Hematopoietic multipotent progenitor cell (in vitro differentiated cells): ENCODE measurements around the gene CLIC1. TPM values are rescaled to one million over a fixed set of nuclear protein-coding genes. Genes with fewer than 3 reads are reported as not detected.
A peak's percentile ranks its signal among the peaks of the same experiment; 100 is the strongest.
"Not testable (repeated sequence)": the region's sequence is repeated elsewhere in the genome, so short reads cannot be mapped to it uniquely, and the experiment has no call there.

Source experiments
- DNase-seq, 3 donors: peaks; one replicate each; pipeline ENCODE4 v3.0.0-alpha.2; 2011 to 2015; ENCODE audit warnings: low read depth in 2 of 3, low spot score in 2 of 3
- total RNA-seq: library from RNA; depleted of rRNA; stranded (reverse); fragments of >200 nt; gene quantifications from one replicate; pipeline ENCODE4 v1.2.3, GENCODE V29; 2012

CLIC1 gene
- total RNA-seq, 1 donor = 794 TPM

DNA sequence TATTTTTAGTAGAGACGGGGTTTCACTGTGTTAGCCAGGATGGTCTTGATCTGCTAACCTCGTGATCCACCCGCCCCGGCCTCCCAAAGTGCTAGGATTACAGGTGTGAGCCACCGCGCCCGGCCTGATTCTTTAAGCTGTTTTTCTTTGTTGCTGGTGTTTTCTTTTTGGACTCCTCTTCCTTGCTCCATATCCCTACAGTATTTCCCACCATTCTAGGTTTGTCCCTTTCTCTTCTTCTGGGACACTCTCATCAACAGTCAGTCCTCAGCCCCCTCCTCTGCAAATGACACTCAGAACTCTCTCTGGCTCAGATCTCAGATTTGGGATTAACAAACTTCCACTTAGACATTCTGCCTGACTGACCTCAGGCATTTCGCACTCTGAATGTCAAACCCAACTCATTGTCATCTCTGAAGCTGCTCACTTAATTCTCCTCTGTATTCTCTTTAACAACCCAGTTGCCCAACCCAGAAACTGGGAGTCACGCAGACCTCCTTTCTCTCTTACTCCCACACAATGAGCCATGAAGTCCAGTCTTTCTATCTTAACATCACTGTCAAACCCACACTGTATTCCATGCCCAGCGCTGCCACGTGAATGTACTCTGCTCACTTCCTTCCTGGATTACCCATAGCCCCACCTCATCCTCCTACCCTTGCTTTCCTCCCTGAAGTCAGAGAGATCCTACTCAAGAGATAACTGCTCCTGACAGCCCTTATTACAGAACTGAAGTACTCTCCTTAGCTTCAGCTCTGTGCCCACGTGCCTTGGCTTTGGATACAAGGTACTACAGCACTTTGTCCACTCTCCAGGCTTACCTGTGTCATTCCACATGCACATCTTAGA is 10.6 kb downstream of the CLIC1 start:
- peak in 1 of 3 donors; percentile 9 for DNase-seq

DNA sequence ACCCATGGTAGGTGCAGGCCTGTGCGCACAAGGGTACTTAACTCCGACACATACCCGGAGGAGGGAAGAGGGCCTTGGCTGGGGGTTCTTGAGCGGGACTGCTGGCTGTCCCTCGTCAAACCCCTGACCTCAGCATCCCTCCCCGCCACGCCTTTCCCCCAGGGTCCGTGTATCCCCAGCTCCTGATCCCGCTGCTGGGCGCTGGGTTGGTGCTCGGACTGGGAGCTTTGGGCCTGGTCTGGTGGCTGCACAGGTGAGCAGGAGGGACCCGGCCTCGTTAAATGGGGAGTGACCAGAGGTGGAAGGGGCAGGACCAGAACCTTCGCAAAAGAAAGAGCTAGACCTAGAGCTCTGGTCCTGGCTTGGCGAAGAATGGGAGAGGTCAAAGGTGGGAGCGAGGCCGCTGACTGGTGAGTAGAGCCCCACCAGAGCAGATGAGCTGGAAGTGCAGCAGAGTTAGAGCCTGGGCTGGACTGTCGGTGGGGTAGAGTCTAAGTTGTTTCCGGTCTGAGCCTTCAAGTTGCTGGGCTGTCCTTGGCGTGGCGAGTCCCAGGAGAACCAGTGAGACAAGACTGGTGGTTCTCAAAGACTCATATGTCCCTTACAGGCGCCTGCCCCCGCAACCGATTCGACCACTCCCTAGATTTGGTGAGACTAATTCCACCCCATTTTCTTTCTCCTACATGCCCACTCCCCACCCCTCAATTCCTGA is 12.2 kb downstream of the CLIC1 start:
- peak in 1 of 3 donors; percentile 14 for DNase-seq

DNA sequence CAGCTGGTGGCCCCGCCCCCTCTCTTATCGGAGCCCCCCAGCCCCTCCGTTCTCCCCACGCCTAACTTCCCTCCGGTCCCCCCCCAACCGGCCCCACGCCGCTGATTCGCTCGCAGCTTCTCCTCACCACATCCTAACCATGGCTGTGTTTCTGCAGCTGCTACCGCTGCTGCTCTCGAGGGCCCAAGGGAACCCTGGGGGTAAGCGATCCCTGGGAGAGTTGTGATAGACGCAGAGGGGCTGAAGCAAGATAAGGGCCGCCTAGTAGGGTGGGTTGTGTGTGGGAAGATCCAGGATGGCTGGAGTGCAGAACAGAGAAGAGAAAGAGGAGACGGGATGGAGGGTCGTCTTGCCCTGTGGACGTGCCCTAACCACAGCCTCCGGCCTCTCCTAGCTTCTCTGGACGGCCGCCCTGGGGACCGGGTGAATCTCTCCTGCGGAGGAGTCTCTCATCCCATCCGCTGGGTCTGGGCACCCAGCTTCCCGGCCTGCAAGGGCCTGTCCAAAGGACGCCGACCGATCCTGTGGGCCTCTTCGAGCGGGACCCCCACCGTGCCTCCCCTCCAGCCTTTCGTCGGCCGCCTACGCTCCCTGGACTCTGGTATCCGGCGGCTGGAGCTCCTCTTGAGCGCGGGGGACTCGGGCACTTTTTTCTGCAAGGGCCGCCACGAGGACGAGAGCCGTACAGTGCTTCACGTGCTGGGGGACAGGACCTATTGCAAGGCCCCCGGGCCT is 12.9 kb downstream of the CLIC1 start, which contains the start of gene MPIG6B:
Gene MPIG6B (plus strand): TSS at position 129 of the 735 bp plus-strand sequence. CDS start 11 bp downstream, at position 140.
- peak in 2 of 3 donors; percentile 58 to 76 for DNase-seq

DNA sequence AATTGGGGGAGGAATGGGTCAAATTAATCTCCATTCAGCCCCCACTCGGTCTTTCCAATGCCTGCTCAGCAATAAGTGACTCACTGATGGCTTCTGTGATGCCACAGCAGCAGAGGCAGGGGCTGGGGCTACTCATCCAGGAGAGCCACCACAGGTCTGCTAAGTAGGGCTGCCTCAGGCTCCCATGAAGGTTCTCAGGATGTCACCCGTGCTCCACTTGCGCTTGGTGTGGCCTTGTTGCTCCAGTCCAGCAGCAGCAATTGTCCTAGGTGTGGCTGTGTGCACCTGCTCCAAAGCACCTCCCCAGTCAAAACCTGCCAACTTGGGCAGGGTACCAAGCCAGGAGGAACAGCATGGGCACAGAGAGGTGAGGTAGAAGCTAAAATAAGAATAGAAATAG is 14.2 kb downstream of the CLIC1 start:
- DNase-seq = no peak

DNA sequence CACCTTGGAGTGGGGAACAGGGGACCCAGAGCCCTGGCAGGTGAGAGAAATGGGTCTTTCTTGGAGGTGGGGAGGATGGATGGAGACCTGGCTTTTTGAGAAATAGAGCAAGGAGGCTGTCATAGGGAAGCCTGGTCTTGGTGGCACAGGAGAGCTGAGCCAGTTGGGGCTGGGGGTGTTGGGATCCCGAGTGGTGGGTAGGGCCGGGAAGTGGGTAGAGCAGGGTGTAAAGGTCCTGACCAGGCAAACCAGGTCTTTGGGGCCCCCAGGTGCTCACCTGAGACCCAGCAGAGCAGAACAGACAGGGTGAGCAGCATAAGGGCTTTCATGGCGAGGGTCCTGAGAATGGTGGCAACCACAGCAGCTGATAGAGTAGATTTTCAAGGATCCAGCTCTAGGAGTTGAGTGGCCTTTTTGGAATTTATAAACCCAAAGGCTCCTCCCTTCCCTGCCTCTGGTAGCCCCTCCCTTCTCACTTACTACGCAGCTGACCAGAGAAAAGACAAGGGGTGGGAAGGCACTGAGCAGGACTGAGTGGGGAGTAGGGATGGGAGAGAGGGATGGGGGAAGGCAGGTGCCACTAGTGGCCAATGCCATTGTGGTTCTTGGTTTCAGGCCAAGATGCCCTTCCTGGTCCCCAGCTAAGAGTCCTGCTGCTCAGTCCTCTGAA is 14.8 kb downstream of the CLIC1 start, which contains the start of gene LY6G6C:
Gene LY6G6C (minus strand): TSS at position 396 of the 670 bp plus-strand sequence. CDS start 67 bp downstream, at position 329.
- DNase-seq = no peak

DNA sequence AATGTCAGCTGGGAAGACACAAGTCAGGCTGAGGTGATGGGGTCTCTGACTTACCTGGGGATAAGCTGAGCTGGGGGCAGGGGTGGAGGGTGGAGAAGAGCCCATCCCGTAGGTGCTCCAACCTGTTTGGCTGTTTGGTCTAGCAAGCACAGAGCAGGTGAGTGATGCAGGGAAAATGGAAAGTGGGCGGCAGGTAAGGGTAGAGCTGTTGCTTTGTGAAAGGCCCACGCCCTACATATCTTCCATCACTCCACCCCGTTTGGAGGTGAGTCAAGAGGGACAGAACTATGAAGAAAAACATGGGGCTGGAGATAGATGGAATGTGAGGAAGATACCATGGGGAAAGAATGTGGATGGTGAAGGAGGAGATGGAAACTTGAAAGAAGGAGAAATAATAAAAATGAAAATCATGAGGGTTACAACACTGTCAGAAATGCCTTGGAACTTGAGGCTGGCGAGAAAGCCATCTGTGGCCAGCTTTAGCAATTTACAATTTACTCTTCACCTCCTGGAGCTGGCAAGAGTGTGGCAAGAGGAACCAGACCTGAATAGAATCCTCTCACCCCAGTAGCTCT is 16.0 kb downstream of the CLIC1 start:
- DNase-seq = no peak

DNA sequence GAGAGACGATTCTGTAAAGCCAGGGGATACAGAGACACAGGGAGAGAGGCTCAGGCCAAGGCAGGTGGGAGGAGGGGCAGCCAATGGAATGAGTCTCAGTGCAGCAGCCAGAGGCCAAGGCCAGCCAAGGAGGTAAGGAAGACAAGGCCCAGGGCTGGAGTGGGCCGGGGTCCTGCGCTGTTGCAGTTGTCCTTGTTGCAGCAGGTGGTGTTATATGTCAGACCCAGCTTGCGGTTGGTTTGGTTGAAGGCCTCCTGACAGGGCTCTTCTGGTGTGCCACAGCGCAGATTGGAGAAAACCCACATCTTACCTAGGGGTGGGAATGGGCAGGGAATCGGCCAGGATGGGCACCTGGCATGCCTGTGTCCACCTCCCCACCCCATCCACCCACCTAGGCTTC is 17.3 kb downstream of the CLIC1 start:
- no peak for DNase-seq

DNA sequence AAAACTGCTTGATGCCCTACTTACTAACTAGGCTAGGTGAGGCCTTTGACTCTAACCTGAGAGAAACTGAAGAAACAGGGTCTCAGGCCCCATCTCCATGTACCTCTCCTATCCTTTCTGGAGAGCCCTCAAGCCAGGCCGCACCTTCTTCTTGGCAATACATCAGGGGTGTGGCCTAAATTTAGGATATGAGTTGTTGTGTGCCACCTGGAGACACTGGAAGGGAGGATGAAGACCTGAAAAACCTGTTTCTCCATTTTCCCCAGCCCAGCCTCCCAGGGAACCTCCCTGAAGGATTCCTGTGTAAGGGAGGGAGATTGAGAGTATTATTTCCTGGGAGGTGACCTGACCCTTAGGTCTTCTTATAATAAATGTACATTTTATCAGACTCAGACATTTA is 18.1 kb downstream of the CLIC1 start:
- no peak for DNase-seq

DNA sequence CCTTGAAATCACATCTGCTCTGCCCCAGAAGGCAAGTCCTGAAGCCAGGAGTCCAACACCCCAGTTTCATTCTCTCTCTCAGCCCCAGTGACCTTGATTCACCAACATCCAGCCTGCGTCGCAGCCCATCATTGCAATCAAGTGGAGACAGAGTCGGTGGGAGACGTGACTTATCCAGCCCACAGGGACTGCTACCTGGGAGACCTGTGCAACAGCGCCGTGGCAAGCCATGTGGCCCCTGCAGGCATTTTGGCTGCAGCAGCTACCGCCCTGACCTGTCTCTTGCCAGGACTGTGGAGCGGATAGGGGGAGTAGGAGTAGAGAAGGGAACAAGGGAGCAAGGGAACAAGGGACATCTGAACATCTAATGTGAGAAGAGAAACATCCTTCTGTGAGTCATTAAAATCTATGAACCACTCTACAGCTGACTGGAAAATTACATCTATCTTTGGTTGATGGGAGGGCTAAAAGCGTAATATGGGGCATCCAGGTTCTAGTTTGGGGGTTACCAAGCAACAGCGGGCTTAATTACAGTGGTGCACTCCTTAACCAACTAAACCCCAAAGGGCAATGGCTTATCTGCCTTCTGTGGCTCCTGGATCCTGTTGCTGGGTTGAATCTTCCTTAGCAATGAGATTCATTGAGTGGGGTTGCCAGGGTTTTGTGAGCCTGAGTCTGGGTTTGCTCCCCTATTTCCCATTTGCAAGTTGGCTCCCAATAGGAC is 18.7 kb downstream of the CLIC1 start:
- DNase-seq = no peak

DNA sequence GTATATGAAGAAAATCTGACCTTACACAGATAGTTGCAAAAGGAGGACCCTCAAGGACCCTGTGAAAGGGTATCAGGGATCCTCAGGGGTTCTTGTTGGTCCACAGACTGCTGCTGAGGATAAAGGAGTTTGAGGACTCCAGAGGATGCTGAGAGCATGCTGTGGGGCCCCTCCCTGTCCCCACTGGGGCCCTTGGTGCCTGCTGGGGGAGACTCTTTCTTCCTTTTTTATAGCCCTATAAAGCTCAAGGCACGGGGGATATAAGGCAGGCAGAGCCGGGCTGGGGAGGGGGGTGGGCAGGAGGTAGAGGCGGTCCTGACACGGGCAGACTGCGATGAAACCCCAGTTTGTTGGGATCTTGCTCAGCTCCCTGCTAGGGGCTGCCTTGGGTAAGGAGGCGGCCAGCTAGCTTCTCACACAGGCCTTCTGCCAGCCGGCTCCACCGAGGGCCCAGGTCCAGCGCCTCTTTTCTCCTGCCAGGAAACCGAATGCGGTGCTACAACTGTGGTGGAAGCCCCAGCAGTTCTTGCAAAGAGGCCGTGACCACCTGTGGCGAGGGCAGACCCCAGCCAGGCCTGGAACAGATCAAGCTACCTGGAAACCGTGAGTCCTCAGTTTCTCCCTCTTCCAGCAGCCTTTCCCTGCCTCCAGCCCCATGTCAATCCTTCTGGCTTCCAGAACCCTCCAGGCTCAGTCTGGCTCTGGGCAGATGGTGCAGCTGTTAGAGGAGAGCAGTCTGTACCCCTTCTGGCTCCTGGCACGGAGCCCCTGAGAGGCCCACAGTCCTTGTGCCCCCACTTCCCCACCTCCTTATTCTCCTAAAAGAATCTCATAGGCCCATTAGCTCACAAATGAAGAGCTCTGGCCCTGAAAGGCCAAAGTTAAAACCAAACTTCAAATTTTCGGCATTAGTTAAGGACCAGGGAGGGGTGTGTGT is 21.0 kb downstream of the CLIC1 start, which contains the start of gene LY6G6D:
Gene LY6G6D (plus strand): TSS at position 327 of the 937 bp plus-strand sequence. CDS start 8 bp downstream, at position 335.
- no peak for DNase-seq

DNA sequence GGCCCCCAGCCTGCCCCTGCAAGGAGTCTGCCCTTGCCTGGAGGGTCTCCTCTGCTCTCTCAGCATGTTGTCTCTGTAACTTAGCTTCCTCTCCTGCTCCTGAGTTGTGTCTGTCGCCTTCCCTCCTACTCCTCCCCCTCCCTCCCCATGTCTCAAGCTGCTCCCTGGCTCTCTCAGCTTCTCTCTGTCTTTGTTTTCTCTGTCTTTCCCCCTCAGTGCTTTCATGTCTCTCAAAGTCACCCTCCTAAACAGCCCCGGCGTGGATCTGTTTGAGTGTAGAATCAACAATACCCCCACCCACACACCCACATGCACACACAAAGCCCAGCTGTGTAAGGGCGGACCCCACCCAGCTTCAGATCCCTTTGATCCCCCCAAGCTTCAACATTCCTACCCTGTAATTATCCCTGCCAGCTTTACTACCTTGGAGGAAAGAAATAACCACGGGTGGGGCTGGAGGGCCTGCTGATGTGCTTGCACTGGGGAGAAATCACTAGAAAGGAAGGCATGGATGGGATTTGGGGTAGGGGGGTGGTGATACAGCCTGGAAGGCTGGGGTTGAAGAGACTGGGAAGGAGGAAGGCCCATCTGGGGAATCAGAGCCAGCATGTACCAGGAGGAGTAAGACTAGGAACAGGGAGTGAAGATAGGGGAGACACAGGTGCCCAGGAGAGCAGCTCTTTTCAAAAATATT is 22.2 kb downstream of the CLIC1 start:
- DNase-seq = no peak

DNA sequence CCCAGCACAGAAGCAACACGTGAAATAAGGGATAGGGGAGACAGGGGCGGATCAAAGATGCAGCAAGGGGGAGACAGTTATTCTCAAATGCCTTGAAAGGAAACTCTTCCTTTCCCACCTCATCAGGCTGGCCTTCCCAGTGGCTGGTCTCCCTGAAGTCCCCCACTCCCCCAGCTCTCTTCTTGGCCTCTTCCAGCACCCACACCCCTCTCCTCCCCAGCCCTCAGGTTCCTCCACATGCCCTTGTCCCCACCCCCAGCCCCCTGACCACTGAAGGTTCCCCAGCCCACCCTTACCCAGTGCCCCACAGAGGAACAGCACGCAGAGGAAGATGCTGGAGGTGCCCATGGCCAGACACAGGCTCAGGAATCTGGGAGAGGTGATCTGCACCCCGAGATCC is 22.9 kb downstream of the CLIC1 start:
- no peak for DNase-seq

DNA sequence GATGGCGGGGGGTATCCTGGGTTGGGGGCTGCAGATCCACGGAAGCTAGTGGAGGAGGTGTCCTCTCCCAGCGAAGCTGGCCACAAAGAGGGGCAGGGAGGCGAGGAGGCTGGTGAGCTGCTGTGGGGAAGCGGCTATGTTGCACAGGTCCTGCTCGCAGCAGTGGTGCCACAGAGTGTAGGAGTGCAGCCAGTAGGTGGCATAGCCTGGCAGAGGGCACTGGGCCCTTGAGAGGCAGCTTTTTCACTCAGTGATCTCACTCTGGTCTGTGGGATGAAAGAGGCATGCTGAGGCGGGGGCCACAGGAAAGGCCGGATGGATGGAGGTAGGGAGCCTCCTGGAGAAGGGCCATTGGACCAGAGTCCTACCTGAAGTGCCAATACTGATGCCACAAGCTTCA is 24.0 kb downstream of the CLIC1 start:
- peak in 2 of 3 donors; percentile 66 to 74 for DNase-seq

DNA sequence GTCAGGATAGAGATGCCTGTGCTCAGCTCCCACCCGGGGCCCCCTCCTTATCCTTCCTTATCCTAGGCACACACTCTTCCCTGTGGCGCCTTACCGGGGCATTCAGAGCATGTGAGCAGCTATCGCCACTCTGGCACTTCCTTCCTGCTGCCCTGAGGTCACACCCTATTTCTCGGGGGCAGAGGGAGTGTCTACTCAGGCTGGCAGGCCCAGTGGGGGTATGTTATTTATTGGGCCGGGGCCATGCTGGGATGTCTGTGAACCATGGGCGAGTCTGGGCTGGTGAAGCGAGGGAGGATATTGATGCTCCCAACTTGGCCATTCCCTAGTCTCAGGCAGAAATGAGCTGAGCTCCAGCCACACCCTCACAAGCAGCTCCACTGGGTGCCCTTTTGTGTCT is 25.1 kb downstream of the CLIC1 start:
- peak in 2 of 3 donors; percentile 54 to 64 for DNase-seq

DNA sequence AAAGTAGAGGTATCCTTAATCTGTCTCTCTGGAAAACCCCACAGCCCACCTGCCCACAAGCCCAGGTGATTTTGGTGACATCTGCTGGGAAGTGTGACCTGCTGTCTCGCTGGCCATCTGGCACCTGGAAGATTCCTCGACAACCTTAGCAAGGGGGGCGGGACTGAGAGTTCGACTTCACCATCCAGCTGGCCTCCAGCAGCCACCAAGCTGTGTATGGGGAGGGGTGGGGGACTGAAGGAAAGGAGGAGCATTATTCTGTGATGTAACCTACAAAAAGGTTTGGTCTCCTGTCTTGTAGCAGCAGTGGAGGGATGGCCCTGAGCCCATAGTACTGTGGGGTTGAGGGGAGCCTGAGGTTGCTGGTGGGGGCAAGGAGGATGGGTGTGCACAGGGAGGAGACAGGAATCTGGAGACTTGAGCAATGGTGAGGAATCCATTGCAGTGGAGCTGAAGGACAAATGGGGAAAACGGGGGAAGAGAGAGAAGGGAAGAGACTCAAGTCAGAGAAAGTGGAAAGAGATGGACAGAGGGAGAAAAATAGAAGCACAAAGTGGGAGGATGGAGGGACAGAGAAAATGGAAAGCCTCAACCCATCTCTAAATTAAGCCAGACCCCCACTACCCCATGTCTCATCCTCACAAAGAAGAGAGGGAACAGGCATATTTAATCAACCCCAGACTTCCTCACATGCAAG is 25.7 kb downstream of the CLIC1 start:
- no peak for DNase-seq

DNA sequence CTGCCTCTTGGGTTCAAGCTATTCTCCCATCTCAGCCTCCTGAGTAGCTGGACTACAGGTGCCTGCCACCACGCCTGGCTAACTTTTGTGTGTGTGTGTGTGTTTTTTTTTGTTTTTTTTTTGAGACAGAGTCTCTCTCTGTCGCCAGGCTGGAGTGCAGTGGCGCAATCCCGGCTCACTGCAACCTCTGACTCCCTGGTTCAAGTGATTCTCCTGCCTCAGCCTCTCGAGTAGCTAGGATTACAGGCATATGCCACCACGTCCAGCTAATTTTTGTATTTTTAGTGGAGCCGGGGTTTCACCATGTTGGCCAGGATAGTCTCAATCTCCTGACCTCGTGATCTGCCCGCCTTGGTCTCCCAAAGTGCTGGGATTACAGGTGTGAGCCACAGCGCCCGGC is 27.2 kb downstream of the CLIC1 start:
- DNase-seq = not testable (repeated sequence)

DNA sequence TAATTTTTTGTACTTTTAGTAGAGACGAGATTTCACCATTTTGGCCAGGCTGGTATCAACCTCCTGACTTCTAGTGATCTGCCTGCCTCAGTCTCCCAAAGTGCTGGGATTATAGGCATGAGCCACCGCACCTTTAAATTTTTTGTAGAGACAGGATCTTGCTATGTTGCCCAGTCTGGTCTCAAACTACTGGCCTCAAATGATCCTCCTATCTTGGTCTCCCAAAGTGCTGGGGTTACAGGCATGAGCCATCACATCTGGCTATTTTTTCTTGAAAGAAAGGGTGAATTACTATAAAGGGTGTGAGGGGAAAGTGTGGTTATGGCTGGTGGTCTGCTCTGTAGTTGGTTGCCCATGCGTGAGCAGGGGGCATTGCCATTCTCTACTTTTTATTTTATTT is 28.1 kb downstream of the CLIC1 start:
- DNase-seq = no peak
